Measurements from ENCODE around the gene SEC14L5.

- no peak for TF ChIP-seq CTCF (IDR thresholded peaks at IDR 0.05; ENCODE audit: insufficient read depth, low read depth, low read length)
- no peak for TF ChIP-seq EZH2 (IDR thresholded peaks at IDR 0.05; ENCODE audit: insufficient read depth, low read length)
These were observed 29.9 kb upstream of the SEC14L5 start for GRCh38 chr16:4928227-4928626.

Measured in astrocyte (in vitro differentiated cells and primary cell).